Stimulated activated CD8-positive, alpha-beta memory T cell treated with anti-CD3 and anti-CD28 coated beads, Interleukin-7, amount 100 ng/mL, for 48 hours (primary cell): Measurements from ENCODE around the gene RHOBTB3.
"Not testable (repeated sequence)": the region's sequence is repeated elsewhere in the genome, so short reads cannot be mapped to it uniquely, and the experiment has no call there.

ENCODE experiments used
- DNase-seq, 2 donors: peaks; one replicate each; pipeline ENCODE4 v3.0.0-alpha.2; 2020; ENCODE audit warnings: low read depth in 1 of 2; ENCODE audit errors: extremely low read depth in 1 of 2

Gene RHOBTB3, protein sequence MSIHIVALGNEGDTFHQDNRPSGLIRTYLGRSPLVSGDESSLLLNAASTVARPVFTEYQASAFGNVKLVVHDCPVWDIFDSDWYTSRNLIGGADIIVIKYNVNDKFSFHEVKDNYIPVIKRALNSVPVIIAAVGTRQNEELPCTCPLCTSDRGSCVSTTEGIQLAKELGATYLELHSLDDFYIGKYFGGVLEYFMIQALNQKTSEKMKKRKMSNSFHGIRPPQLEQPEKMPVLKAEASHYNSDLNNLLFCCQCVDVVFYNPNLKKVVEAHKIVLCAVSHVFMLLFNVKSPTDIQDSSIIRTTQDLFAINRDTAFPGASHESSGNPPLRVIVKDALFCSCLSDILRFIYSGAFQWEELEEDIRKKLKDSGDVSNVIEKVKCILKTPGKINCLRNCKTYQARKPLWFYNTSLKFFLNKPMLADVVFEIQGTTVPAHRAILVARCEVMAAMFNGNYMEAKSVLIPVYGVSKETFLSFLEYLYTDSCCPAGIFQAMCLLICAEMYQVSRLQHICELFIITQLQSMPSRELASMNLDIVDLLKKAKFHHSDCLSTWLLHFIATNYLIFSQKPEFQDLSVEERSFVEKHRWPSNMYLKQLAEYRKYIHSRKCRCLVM

GRCh38 chr5:95730730-95731570 is at the start of gene RHOBTB3:
TSS of gene RHOBTB3 (plus strand) at chr5:95731336. CDS start at chr5:95731683, 347 bp downstream.
- DNase-seq, result no peak

DNA sequence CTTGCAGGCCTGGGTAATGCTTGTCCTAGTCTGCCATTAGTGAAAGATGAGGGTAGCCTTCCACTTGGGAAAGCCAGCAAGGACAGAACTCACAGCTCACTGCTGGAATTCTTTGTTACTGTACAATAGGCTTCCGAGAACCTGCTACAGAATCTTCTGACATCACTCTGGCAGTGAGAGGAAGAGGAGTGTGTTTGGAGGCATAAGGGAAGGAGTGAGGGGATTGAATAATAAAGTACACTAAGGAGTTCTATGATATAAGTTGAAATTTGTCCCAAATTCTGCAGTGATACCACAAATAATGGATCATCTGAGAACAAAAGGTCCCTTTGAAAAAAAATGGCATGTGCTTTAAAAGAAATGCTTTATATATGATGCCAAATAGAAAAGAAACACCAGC is 48.2 kb upstream of the RHOBTB3 start, which contains the start of gene SPATA9:
Gene SPATA9 (minus strand): TSS at position 101 of the 400 bp plus-strand sequence. CDS start 137 bp downstream, outside the sequence.
- no peak for DNase-seq

DNA sequence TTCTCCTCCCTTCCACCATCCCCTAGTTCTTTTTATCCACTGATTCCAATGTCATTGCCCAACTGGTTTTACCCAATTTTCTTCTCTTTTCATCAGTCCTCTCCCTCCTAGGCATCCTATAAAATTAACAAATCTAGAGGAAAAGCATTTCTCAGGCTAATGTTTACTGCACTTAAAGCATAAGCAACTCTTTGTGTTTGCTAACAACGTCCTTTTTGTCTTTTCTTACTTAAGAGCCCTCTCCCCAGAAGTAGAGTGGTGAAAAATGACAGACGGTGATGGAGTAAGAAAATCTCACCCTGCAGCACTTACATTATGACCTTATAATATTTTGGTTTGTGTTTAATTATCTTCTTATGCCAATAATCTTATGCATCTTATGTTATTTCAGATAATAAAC is 46.8 kb upstream of the RHOBTB3 start:
- DNase-seq, result no peak

- DNase-seq, result no peak
Measured at GRCh38 chr5:95686651-95687050, 44.5 kb upstream of the RHOBTB3 start.

DNA sequence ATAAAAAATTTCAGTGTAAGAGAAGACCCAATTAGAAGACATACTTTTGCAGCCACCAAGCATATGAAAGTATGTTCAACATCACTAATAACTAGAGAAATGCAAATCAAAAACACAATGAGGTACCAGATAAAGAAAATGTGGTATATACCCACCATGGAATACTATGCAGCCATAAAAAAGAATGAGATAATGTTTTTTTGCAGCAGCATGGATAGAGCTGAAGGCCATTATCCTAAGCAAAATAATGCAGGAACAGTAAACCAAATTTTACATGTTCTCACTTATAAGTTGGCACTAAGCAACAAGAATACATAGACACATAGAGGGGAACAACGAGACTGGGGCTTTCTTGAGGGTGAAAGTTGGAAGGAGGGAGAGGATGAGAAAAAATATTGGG is 41.5 kb upstream of the RHOBTB3 start:
- no peak for DNase-seq

GRCh38 chr5:95690333-95690732 is 40.8 kb upstream of the RHOBTB3 start:
- DNase-seq, result no peak

DNA sequence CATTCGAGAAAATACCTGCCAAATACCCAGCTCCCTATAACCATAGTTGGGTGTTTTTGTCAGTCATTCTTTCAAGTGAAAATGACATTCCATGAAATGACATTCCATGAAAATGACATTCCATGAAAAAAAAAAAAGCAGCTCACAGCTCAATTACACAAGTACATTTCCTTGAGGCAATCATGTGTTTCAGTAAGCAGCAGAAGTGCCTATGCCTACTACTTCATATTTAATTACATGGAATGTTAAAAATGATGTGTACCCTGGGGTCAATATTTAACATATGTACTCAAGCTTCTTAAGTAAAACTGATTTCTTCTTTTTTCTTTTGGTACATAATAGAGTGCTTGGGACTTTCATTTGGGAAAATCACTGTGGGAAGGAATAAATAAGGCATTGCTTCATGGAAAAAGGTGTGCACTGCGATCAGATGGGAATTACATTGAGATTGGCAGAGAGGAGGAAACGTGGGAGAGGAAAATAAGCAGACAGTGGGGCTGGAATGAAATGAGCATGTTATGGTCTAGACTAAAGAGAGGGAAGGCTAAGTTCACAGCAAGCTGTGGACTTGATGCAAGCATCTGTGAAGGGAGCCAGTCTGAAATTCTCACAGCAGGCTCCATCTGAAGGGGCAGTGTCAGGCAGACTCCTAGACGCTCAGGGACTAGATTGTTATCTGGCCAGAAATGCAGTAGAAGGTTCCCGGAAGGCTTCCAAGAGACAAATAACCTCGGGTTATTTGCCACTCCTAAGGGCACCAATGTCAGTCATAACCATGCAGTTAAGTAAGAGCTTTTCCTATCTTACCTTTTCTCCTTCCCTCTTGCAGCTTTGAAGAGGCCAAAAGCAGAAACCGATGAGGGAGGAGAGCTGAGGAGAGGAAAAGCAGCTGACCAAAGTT is 33.1 kb upstream of the RHOBTB3 start:
- DNase-seq, result no peak

DNA sequence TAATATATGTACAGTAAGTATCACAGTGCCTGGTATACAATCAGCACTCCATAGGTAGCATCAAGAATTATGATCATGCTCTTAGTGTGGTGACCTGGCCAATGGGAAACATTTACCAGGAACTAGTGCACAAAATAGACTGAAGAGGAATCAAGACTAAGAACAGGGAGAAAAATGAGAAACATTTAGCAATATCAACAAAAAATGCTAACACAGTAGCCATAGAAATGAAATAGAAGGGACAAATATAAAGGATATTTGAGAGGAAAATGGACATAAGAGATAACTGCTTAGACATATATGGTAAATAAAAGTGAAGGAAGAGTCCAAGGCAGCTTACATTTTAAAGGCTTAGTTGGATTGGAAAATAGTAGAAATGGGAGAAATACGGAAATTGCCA is 31.8 kb upstream of the RHOBTB3 start:
- DNase-seq, result no peak

GRCh38 chr5:95701074-95701473 is 30.1 kb upstream of the RHOBTB3 start:
- no peak for DNase-seq

GRCh38 chr5:95704150-95704549 is 27.0 kb upstream of the RHOBTB3 start:
- no peak for DNase-seq

- not testable (repeated sequence) for DNase-seq
Measured at GRCh38 chr5:95706196-95706595, 24.9 kb upstream of the RHOBTB3 start.

DNA sequence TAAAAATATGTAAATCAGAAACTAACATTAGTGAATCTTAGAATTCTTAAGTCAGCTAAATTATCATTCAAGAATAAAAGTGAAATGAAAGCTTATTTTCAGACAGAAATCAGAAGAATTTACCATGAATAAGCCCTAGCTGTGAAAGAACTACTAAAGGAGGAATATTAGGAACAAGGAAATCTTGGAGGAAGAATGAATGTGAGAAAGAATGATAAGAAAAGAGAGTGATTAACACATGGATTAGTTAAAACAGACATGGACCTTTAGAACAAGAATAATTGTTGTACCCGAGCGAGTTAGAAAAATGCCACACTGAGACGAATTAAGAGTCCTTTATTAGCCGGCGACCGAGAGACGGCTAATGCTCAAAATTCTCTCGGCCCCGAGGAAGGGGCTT is 24.1 kb upstream of the RHOBTB3 start:
- no peak for DNase-seq

DNA sequence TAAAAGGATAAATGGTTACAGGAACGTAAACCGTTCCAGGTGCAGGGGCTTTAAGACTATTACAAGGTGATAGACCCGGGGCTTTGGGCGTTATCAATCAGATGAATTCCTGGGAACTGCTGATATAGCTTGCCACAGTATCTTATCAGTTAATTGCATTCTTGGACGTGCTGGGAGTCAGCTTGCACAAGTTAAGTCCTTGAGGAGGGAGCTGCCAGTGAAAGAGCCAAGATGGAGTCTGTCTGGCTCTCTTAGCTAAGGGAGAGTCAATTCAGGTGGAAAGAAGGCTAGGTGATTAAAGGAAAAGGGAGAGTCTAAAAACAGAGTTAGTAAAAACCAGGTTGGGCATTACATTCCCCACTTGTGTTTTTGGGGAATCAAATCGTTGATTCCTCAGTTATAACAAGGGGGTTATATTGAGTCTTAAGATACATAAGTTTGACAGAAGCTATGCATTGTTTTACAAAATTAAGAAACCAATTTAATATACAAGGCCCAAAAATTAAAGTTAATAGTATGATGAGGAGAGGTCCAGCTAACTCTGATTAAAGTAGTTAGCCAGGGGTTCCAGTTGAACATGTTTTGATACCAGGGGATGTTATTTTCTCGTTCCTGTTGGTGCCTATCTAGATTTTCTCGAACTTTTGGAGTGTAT is 23.5 kb upstream of the RHOBTB3 start:
- DNase-seq, result not testable (repeated sequence)

DNA sequence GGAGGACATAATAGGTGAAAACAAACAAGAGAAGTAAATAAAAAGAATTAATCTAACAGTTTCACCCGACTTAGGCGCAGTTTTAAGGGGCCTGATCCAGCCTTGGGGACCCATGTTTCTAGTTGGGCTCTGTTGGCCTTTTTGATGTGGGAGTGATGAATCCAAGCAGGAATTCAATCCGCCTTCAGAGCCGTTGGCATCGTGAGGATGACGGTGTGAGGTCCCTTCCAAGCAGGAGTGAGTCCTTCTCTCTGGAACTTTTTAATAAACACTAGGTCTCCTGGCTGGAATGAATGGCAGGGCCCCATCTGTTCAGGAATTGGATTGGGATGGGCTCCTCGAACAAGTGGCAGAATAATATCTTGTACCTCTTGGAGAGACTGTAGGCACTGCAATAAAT is 22.3 kb upstream of the RHOBTB3 start:
- DNase-seq, result no peak

DNA sequence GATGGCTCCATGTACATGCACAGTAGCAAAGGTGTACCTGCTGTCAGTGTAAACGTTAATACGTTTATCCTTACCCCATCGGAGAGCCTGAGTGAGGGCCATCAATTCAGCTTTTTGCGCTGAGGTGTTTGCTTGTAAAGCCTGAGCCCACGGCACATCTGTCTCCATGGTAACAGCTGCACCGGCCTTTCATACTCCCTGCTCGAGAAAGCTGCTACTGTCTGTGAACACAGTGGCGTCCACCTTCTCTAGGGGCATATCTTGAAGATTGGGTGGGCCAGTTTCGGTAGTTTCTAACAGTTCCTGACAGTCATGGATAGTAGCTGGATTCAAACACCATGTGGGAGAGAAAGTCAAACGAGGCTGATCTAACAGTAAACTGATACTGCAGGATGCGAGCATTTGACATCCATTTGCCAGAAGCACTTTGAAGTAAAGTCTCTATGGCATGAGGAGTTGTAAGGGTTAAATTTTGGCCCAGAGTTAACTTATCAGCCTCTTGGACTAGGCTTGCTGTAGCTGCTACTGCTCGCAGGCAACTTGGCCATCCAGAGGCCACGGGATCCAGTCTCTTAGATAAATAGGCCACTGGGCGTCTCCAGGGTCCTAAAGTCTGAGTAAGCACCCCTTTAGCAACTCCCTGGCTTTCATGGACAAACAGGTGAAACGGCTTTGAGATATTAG is 21.0 kb upstream of the RHOBTB3 start:
- DNase-seq, result no peak

- DNase-seq, result not testable (repeated sequence)
Measured at GRCh38 chr5:95710651-95711500, 20.3 kb upstream of the RHOBTB3 start.

- no peak for DNase-seq
Measured at GRCh38 chr5:95711501-95712346, 19.4 kb upstream of the RHOBTB3 start.
